BE2C (cell line): ENCODE data around the gene CERS1.
"Not testable (repeated sequence)": the region's sequence is repeated elsewhere in the genome, so short reads cannot be mapped to it uniquely, and the experiment has no call there.

Experiments used
- DNase-seq: peaks from one replicate; pipeline ENCODE4 v3.0.0-alpha.2; 2020
- H3K27me3 ChIP-seq: fragments of 250-450 bp; sonication (Bioruptor Pico); 2 replicates; pipeline ENCODE4 v1.5.1; 2020; ENCODE audit warnings: mild to moderate bottlenecking
- H3K36me3 ChIP-seq: fragments of 250-450 bp; sonication (Bioruptor Pico); 2 replicates; pipeline ENCODE4 v1.5.1; 2020; ENCODE audit warnings: mild to moderate bottlenecking
- H3K4me1 ChIP-seq: fragments of 250-450 bp; sonication (Bioruptor Pico); 2 replicates; pipeline ENCODE4 v1.5.1; 2020
- H3K4me3 ChIP-seq: 2 replicates; pipeline ENCODE4 v1.5.1; 2011; ENCODE audit warnings: low read depth, low read length
- H3K9me3 ChIP-seq: fragments of 250-450 bp; sonication (Bioruptor Pico); 2 replicates; pipeline ENCODE4 v1.5.1; 2020
- TF ChIP-seq, protein P1 (sequence below): IDR thresholded peaks from 2 replicates; pipeline ENCODE4 v1.5.1; 2012; ENCODE audit warnings: mild to moderate bottlenecking, low read depth, low read length

Gene CERS1

DNA sequence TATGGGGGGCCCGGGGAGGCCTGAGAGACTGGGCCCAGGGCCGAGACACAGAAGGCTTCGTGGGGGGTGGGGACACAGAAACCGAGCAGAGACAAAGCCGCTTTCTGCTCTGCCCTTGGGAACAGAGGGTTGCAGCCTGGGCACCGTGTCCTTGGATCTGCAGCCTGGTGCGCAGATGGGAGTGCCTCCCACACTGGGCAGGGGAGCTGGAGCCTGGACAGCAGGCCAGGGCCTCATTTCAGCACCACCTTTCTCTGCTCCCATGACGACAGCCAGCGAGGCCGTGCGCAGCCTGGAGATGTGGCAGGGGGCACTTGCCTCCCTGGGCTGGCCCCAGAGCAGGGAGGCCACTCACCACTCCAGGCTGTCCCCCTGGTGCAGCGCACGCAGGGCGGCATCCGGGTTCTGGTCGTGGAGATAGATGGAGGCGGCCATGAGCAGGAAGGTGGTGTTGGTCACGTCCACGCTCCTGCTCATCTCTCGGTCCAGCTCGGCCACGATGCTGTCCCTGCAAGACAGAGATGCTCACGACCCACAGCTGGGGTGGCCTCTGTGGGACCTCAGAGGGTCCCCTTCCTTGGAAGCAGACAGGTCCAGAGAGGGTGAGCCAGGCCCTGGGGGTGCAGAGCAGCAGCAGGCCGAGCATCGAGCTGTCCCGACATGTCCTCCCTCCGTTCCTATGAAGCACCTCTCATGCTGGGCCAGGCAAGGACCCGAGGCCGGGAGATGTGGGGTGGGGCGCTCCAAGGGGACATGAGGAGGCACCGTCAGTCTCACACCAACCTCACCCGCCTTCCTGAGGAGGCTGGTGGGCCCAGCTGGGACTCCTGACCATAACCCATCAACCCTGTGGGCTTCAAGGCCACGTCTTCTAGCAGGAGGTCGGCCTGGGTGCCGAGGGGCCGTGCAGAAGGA lies 10.9 kb upstream of the CERS1 start:
- DNase-seq: peak; percentile 6
- H3K4me3 ChIP-seq: no peak overlapping the region
- TF ChIP-seq, protein P1, sequence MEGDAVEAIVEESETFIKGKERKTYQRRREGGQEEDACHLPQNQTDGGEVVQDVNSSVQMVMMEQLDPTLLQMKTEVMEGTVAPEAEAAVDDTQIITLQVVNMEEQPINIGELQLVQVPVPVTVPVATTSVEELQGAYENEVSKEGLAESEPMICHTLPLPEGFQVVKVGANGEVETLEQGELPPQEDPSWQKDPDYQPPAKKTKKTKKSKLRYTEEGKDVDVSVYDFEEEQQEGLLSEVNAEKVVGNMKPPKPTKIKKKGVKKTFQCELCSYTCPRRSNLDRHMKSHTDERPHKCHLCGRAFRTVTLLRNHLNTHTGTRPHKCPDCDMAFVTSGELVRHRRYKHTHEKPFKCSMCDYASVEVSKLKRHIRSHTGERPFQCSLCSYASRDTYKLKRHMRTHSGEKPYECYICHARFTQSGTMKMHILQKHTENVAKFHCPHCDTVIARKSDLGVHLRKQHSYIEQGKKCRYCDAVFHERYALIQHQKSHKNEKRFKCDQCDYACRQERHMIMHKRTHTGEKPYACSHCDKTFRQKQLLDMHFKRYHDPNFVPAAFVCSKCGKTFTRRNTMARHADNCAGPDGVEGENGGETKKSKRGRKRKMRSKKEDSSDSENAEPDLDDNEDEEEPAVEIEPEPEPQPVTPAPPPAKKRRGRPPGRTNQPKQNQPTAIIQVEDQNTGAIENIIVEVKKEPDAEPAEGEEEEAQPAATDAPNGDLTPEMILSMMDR: no peak
- H3K4me1 ChIP-seq: no peaks in the 10 kb centered on the region
- no peaks in the 10 kb centered on the region for H3K9me3 ChIP-seq
- no peaks in the 10 kb centered on the region for H3K27me3 ChIP-seq
- peaks cover 10% of the 10 kb centered on the region for H3K36me3 ChIP-seq

DNA sequence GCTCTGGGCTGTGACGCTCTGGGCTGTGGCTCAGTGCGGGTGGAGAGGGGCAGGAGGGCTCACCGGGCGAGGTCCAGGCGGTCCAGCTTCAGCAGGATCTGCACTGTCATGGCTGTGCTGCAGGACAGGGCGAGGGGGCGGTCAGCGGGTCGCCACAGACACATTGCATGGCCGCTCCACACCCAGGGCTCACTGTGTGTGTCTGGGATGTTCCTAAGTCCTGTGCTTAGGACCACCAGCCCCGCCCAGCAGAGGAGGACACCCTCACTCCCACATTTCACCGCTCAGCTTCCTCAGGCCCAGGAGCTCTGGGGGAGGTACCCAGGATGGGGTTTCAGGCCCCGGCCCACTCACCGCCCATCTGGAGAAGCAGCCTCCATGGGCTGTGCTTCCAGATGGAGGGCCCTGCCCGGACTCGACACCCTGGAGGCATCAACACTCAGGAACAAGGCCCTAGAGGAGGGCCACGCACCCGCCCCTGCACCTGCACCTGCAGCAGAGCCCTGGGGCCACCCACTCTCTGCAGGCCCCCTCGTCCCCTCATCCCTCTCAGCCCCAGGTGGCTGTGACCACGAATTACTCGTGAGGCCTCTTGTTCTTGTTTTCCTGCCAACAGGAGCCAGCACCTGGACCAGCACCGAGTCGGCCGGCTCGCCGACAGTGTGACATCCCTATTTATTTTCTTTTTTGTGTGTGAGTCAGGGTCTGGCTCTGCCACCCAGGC lies 9.7 kb upstream of the CERS1 start:
- H3K27me3 ChIP-seq: no peaks in the 10 kb centered on the region
- H3K4me3 ChIP-seq: no peak overlapping the region
- no peaks in the 10 kb centered on the region for H3K4me1 ChIP-seq
- DNase-seq: no peak
- no peaks in the 10 kb centered on the region for H3K9me3 ChIP-seq
- peaks cover 10% of the 10 kb centered on the region for H3K36me3 ChIP-seq
- TF ChIP-seq, protein P1: no peak

DNA sequence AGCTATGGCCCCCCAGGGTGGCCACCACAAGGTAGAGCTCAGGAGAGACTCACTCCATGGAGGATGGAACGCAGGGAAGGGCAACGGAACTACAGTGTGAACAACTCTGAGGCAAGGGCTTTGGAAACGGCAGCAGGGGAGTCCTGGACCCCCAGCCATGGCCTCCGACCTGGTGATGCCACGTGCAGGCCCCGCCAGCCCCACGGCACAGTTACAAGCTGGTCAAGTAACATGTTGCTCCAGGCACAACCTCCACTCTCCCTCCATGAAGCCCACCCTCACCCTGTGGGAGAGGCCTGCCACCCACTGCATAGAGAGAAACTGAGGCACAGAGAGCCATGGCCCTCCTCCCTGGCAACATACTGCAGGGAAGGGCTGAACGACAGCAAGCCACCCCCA lies 9.1 kb upstream of the CERS1 start:
- H3K9me3 ChIP-seq: no peaks in the 10 kb centered on the region
- TF ChIP-seq, protein P1: no peak
- no peaks in the 10 kb centered on the region for H3K27me3 ChIP-seq
- peaks cover 10% of the 10 kb centered on the region for H3K36me3 ChIP-seq
- DNase-seq: no peak
- no peak overlapping the region for H3K4me3 ChIP-seq
- H3K4me1 ChIP-seq: no peaks in the 10 kb centered on the region

DNA sequence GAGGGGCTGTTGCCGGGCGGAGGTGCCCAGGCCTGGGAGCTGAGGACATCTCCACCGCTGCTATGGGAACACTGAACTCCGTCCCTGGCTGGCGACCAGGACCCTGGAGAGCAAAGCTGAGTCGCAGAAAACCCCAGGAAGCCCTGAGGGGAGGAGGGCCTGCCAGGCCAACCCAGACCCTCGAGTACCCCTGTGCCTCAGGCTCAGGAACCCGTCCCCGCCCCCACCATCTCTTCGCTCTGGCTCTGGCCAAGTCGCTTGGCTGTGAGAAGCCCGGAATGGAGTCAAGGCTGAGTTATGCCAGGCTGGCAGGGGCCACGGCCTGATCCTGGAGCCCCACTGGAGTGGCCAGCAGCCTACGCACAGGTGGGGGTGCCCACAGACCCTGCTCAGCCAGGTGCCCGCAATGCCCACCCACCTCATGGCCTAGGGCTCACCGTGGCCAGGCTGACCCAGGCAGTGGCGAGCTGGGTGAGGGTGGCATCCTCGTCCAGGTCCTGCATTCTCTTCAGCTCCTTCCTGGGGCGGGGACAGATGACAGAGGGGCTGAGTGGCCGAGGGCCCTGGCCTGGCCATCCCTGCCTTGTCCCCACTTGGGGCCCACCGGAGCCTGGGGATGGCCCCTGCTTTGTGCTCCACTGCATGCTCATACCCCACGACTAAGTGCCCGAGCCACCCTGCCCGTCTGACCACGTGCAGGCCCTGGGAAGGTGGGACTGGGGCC lies 8.5 kb upstream of the CERS1 start:
- peaks cover 10% of the 10 kb centered on the region for H3K36me3 ChIP-seq
- TF ChIP-seq, protein P1: no peak

DNA sequence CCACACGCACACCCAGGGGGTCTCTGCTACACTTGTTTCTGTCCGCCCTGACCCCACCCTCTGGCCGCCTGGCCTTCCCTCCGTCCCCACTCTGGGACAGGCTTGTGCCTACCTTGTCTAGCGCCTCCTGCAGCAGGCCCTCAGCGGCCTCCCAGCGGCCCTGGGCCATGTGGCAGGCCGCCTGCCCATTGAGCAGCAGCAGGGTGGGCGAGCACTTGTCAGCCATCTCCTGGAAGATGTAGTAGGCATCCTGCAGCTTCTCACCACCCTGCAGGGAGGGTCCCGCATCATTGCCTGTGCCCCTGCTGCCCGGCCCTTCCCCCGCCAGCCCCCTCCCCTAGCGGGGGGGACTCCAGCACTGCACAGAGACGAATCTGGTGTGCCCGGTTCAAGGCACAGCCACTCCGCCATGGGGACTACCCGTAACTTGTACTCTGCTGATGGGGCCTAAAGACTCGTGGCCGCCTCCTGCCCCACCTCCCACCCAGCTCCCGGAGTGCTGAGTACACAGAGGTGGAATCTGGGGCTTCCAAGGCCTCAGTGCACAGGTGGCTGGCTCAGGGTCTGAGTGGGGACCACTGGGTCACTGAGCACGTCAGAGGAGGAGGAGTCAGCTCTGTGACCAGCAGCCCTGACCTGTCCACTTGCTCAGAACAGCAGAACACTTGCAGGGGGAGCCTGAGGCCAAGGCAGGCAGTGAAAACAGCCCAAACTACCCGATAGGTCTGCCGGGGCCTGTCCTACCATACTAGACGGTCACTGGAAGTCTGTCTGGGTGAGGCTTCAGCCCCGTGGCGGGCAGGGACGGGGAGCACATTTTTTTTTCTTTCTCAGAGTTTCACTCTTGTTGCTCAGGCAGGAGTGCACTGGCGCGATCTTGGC lies 7.4 kb upstream of the CERS1 start:
- H3K36me3 ChIP-seq: peaks cover 10% of the 10 kb centered on the region

More for the DNA sequence above, 8.5 kb upstream of the CERS1 start:
- no peaks in the 10 kb centered on the region for H3K9me3 ChIP-seq
- no peaks in the 10 kb centered on the region for H3K27me3 ChIP-seq
- peak; percentile 26 for DNase-seq
- no peak overlapping the region for H3K4me3 ChIP-seq
- H3K4me1 ChIP-seq: no peaks in the 10 kb centered on the region

DNA sequence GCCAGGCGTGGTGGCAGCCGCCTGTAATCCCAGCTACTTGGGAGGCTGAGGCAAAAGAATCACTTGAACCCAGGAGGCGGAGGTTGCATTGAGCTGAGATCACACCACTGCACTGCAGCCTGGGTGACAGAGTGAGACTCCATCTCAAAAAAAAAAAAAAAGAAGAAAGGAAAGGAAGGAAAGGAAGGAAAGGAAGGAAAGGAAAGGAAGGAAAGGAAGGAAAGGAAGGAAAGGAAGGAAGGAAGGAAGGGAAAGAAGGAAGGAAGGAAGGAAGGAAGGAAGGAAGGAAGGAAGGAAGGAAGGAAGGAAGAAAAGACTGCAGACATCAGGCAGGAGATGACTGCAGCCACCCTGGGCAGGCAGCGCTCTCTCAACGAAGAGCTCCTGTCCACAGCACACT lies 6.6 kb upstream of the CERS1 start:
- not testable (repeated sequence) for H3K27me3 ChIP-seq, DNase-seq, H3K9me3 ChIP-seq, H3K4me3 ChIP-seq, H3K4me1 ChIP-seq, H3K36me3 ChIP-seq

More for the DNA sequence above, 7.4 kb upstream of the CERS1 start:
- H3K9me3 ChIP-seq: no peaks in the 10 kb centered on the region
- no peak overlapping the region for H3K4me3 ChIP-seq
- TF ChIP-seq, protein P1: no peak
- no peak for DNase-seq
- H3K27me3 ChIP-seq: no peaks in the 10 kb centered on the region
- peaks cover 3% of the 10 kb centered on the region; the same call in 1 of the 2 replicates for H3K4me1 ChIP-seq
